Glutamatergic neuron (in vitro differentiated cells): ENCODE results near the gene EPHA3. TPM values are rescaled to one million over a fixed set of nuclear protein-coding genes. Genes with fewer than 3 reads are reported as not detected.
A peak's percentile ranks its signal among the peaks of the same experiment; 100 is the strongest.

ENCODE experiments used
- DNase-seq: peaks from one replicate; pipeline ENCODE4 v3.0.0; 2022
- H3K27ac Mint-ChIP-seq: one replicate; pipeline ENCODE4 v1.8.0; 2020; ENCODE audit warnings: mild to moderate bottlenecking, mixed read lengths, inconsistent platforms; ENCODE audit not compliant: unreplicated experiment
- H3K27me3 Mint-ChIP-seq: one replicate; pipeline ENCODE4 v1.8.0; 2020; ENCODE audit warnings: mild to moderate bottlenecking, moderate library complexity, mixed read lengths, inconsistent platforms; ENCODE audit not compliant: unreplicated experiment
- H3K36me3 Mint-ChIP-seq: one replicate; pipeline ENCODE4 v1.8.0; 2020; ENCODE audit warnings: mild to moderate bottlenecking, mixed read lengths, inconsistent platforms; ENCODE audit not compliant: unreplicated experiment
- H3K4me1 Mint-ChIP-seq: one replicate; pipeline ENCODE4 v1.8.0; 2020; ENCODE audit warnings: mild to moderate bottlenecking, low read depth, mixed read lengths, inconsistent platforms; ENCODE audit not compliant: unreplicated experiment
- H3K4me3 Mint-ChIP-seq: one replicate; pipeline ENCODE4 v1.8.0; 2020; ENCODE audit warnings: mild to moderate bottlenecking, mixed read lengths, inconsistent platforms; ENCODE audit not compliant: unreplicated experiment
- H3K9me3 Mint-ChIP-seq: one replicate; pipeline ENCODE4 v1.8.0; 2020; ENCODE audit warnings: mild to moderate bottlenecking, moderate library complexity, mixed read lengths, inconsistent platforms; ENCODE audit not compliant: unreplicated experiment
- CTCF ChIP-seq: fragments of 200-600 bp; sonication (generic); IDR thresholded peaks from one replicate; pipeline ENCODE4 v1.5.0; 2021; ENCODE audit not compliant: partially characterized antibody, unreplicated experiment
- total RNA-seq: library from RNA; stranded (reverse); fragmentation: NEBNext Ultra II Directional; extraction: Animal tissue kit (Norgen Biotek cat#: 25700); gene quantifications from one replicate; pipeline ENCODE4 v1.2.1, GENCODE V29; 2021; ENCODE audit not compliant: unreplicated experiment

Gene EPHA3
- total RNA-seq, 1 donor from 2014 or later, result 9.9 TPM

GRCh38 chr3:89155811-89156210 lies 48.4 kb downstream of the EPHA3 start:
- no peak for DNase-seq
- H3K4me3 Mint-ChIP-seq, result no peak overlapping the region
- peaks cover 6% of the 10 kb centered on the region for H3K4me1 Mint-ChIP-seq
- no peaks in the 10 kb centered on the region for H3K9me3 Mint-ChIP-seq
- H3K27me3 Mint-ChIP-seq, result no peaks in the 10 kb centered on the region
- no peak overlapping the region for H3K27ac Mint-ChIP-seq
- TF ChIP-seq CTCF, result no peak
- no peaks in the 10 kb centered on the region for H3K36me3 Mint-ChIP-seq

GRCh38 chr3:89157575-89157974 lies 50.2 kb downstream of the EPHA3 start:
- no peaks in the 10 kb centered on the region for H3K27me3 Mint-ChIP-seq
- no peak overlapping the region for H3K27ac Mint-ChIP-seq
- TF ChIP-seq CTCF, result no peak
- no peaks in the 10 kb centered on the region for H3K9me3 Mint-ChIP-seq
- peaks cover 6% of the 10 kb centered on the region for H3K4me1 Mint-ChIP-seq
- no peak for DNase-seq
- H3K36me3 Mint-ChIP-seq, result no peaks in the 10 kb centered on the region
- no peak overlapping the region for H3K4me3 Mint-ChIP-seq

- H3K4me3 Mint-ChIP-seq, result no peak overlapping the region
- H3K27me3 Mint-ChIP-seq, result no peaks in the 10 kb centered on the region
- peaks cover 6% of the 10 kb centered on the region for H3K4me1 Mint-ChIP-seq
- H3K36me3 Mint-ChIP-seq, result no peaks in the 10 kb centered on the region
- no peak for DNase-seq
- H3K9me3 Mint-ChIP-seq, result no peaks in the 10 kb centered on the region
- H3K27ac Mint-ChIP-seq, result no peak overlapping the region
- TF ChIP-seq CTCF, result no peak
Measured at GRCh38 chr3:89159605-89160004, 52.2 kb downstream of the EPHA3 start.

GRCh38 chr3:89164774-89165173 lies 57.4 kb downstream of the EPHA3 start:
- no peak for TF ChIP-seq CTCF
- DNase-seq, result no peak
- peaks cover 13% of the 10 kb centered on the region for H3K4me1 Mint-ChIP-seq
- no peaks in the 10 kb centered on the region for H3K36me3 Mint-ChIP-seq
- H3K27me3 Mint-ChIP-seq, result no peaks in the 10 kb centered on the region
- H3K9me3 Mint-ChIP-seq, result peaks cover 2% of the 10 kb centered on the region
- H3K27ac Mint-ChIP-seq, result no peak overlapping the region
- H3K4me3 Mint-ChIP-seq, result no peak overlapping the region

- Mint-ChIP-seq H3K27ac (peak overlapping the region; percentile 62), H3K9me3 (peaks cover 2% of the 10 kb centered on the region), H3K36me3 (no peaks in the 10 kb centered on the region), H3K4me1 (peaks cover 13% of the 10 kb centered on the region), H3K4me3 (no peak overlapping the region), H3K27me3 (no peaks in the 10 kb centered on the region)
- DNase-seq, result no peak
- TF ChIP-seq CTCF, result no peak
Measured at GRCh38 chr3:89165636-89166263, 58.3 kb downstream of the EPHA3 start.
